ENCODE results near the gene ATL2. TPM values are rescaled to one million over a fixed set of nuclear protein-coding genes. Genes with fewer than 3 reads are reported as not detected.

Gene ATL2
- total RNA-seq, 1 experiment from 2014 or later, result 85.5 TPM

DNA sequence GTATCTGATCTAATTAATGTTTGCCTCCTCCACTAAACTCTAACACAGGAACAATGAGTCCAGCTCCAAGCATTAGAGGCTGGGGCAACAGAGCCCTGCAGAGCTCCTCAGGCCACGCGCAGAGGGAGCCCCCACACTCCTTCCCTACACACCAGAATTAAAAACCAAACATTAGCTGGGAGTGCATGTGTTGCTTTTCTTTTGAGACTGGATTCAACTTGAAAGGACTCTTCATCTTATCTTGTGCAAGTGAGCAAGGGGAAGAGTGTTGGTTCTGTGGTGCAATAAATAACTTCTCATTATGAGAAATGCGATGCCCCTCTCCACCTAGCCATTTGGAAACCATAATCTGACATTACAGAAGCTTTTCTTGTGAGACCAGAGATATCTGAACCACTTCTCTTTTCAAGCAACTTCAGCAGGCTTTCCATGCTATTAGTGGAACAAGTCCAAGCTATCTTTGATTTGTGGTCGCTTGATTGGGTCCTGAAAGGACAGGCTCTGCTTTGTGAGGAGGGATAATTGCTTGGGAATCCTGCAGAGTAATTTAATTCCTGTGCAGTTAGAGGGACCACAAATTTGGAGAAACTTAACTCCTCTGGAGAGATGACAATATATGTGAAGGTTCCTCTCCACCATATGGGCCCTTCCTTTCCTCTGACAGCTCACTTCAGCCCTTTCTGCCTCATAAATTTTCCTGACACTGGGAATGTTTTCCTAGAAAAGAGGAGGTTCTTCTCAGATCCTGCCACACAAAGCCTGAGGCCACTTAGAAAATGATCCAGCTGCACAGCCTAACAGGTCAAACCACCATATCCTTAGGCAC is 112.5 kb downstream of the ATL2 start:
- BruUV-seq (replicated peaks), result no TSS peak
- H3K27me3 ChIP-seq (replicated peaks; ENCODE audit: insufficient read depth, low read depth, low read length, poor library complexity), result no peaks in the 10 kb centered on the region
- no peak overlapping the region for H3K4me3 ChIP-seq (ENCODE audit: low read depth, low read length, poor library complexity, severe bottlenecking)
- POLR2A ChIA-PET (ENCODE audit: low non-redundant PET), result no interaction called here
- TF ChIP-seq CTCF (conservative IDR thresholded peaks at IDR 0.05; ENCODE audit: low read depth, low read length), result no peak
- no peak for DNase-seq (ENCODE audit: low spot score)
- H3K4me1 ChIP-seq (ENCODE audit: insufficient read depth, low read length, poor library complexity, severe bottlenecking), result no peaks in the 10 kb centered on the region
- intact Hi-C loops (cut with micrococcal nuclease; ENCODE audit: unreplicated experiment), result no loop called here
- H3K9me3 ChIP-seq (ENCODE audit: low read depth, low read length, poor library complexity, severe bottlenecking), result no peaks in the 10 kb centered on the region
- CTCF ChIA-PET, result no interaction called here
- H3K27ac ChIP-seq (ENCODE audit: low read depth, low read length, poor library complexity, severe bottlenecking), result no peak overlapping the region
- no peaks in the 10 kb centered on the region for H3K36me3 ChIP-seq (ENCODE audit: insufficient read depth, low read length, poor library complexity, severe bottlenecking)

GRCh38 chr2:38263293-38263692 is 113.8 kb downstream of the ATL2 start:
- Histone ChIP-seq H3K36me3 (ENCODE audit: insufficient read depth, low read length, poor library complexity, severe bottlenecking) (no peaks in the 10 kb centered on the region), H3K4me3 (ENCODE audit: low read depth, low read length, poor library complexity, severe bottlenecking) (no peak overlapping the region), H3K9me3 (ENCODE audit: low read depth, low read length, poor library complexity, severe bottlenecking) (no peaks in the 10 kb centered on the region), H3K4me1 (ENCODE audit: insufficient read depth, low read length, poor library complexity, severe bottlenecking) (no peaks in the 10 kb centered on the region), H3K27me3 (replicated peaks; ENCODE audit: insufficient read depth, low read depth, low read length, poor library complexity) (no peaks in the 10 kb centered on the region), H3K27ac (ENCODE audit: low read depth, low read length, poor library complexity, severe bottlenecking) (no peak overlapping the region)
- intact Hi-C loops (cut with micrococcal nuclease; ENCODE audit: unreplicated experiment), result no loop called here
- TF ChIP-seq EZH2 (IDR thresholded peaks at IDR 0.05; ENCODE audit: borderline replicate concordance, low read depth, low read length, poor library complexity, severe bottlenecking), result no peak
- DNase-seq (ENCODE audit: low spot score), result no peak
- ChIA-PET POLR2A (ENCODE audit: low non-redundant PET) (no interaction called here), CTCF (no interaction called here)
- no TSS peak for BruUV-seq (replicated peaks)

DNA sequence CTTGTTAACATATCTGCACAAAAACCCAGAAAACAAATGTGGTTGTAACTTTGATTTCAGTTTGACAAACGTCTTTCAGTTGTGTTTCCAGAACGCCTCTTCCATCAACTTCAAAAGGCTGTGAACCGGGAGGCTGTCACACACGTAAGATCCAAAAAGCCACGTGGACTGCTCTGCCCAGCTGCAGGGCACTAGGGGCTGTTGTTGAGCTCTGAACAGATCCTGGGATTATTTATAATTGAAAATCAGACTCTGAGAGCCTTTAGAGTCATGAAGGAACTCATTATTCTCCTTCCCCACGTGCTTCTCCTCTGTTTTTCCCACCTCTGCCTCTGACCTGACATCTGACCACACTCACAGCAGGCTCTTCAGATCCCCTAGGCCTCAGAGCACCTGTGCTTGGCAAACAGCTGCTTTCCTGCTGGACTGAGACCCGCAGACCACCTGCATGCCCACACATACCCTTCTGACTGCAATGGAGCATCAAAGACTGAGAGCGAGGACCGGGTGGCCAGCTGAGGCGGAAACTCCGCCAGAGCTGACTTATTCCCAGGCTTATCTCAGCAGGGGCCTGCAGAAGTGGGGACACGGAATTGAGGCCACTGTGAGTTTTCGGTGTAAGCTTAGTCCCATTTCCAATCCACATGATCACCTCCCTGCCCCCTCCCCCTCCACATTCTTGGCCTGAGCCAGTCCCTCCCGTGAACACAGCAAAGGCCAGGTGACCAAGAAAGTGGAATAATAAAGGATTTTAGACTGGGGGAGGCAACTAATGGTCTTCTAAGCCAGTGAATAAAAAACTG is 114.8 kb downstream of the ATL2 start:
- CTCF ChIA-PET, result no interaction called here
- no peaks in the 10 kb centered on the region for H3K36me3 ChIP-seq (ENCODE audit: insufficient read depth, low read length, poor library complexity, severe bottlenecking)

More for the DNA sequence above, 114.8 kb downstream of the ATL2 start:
- BruUV-seq (replicated peaks), result no TSS peak
- intact Hi-C loops (cut with micrococcal nuclease; ENCODE audit: unreplicated experiment), result no loop called here
- H3K9me3 ChIP-seq (ENCODE audit: low read depth, low read length, poor library complexity, severe bottlenecking), result no peaks in the 10 kb centered on the region
- H3K27ac ChIP-seq (ENCODE audit: low read depth, low read length, poor library complexity, severe bottlenecking), result no peak overlapping the region
- no peak for DNase-seq (ENCODE audit: low spot score)
- no peaks in the 10 kb centered on the region for H3K4me1 ChIP-seq (ENCODE audit: insufficient read depth, low read length, poor library complexity, severe bottlenecking)
- no peaks in the 10 kb centered on the region for H3K27me3 ChIP-seq (replicated peaks; ENCODE audit: insufficient read depth, low read depth, low read length, poor library complexity)
- TF ChIP-seq EZH2 (IDR thresholded peaks at IDR 0.05; ENCODE audit: borderline replicate concordance, low read depth, low read length, poor library complexity, severe bottlenecking) (no peak), CTCF (conservative IDR thresholded peaks at IDR 0.05; ENCODE audit: low read depth, low read length) (no peak)
- H3K4me3 ChIP-seq (ENCODE audit: low read depth, low read length, poor library complexity, severe bottlenecking), result no peak overlapping the region
- POLR2A ChIA-PET (ENCODE audit: low non-redundant PET), result no interaction called here

Data from A673 (cell line).